Parathyroid adenoma (tissue), 2 donors: ENCODE measurements around the gene HNRNPC.
"Not testable (repeated sequence)": the region's sequence is repeated elsewhere in the genome, so short reads cannot be mapped to it uniquely, and the experiment has no call there.

ENCODE experiments used
- H2AFZ ChIP-seq: fragments of 300-600 bp; sonication (generic); one replicate; pipeline ENCODE4 v1.7.0; 2017; ENCODE audit warnings: antibody characterized with exemption, mild to moderate bottlenecking
- H3K27ac ChIP-seq: fragments of 300-600 bp; sonication (generic); one replicate; pipeline ENCODE4 v1.7.0; 2017
- H3K27me3 ChIP-seq: fragments of 300-600 bp; sonication (generic); one replicate; pipeline ENCODE4 v1.7.0; 2017; ENCODE audit warnings: low read length; ENCODE audit not compliant: control insufficient read depth, insufficient read depth
- H3K36me3 ChIP-seq: fragments of 300-600 bp; sonication (generic); one replicate; pipeline ENCODE4 v1.7.0; 2017; ENCODE audit warnings: low read length; ENCODE audit not compliant: control insufficient read depth, insufficient read depth
- H3K4me1 ChIP-seq: fragments of 300-600 bp; sonication (generic); one replicate; pipeline ENCODE4 v1.7.0; 2017; ENCODE audit warnings: control low read depth
- H3K4me2 ChIP-seq: fragments of 300-600 bp; sonication (generic); one replicate; pipeline ENCODE4 v1.7.0; 2017; ENCODE audit warnings: low read length
- H3K4me3 ChIP-seq: fragments of 300-600 bp; sonication (generic); one replicate; pipeline ENCODE4 v1.7.0; 2017; ENCODE audit warnings: low read depth, low read length
- H3K79me2 ChIP-seq: fragments of 300-600 bp; sonication (generic); one replicate; pipeline ENCODE4 v1.7.0; 2017; ENCODE audit warnings: control low read depth
- H3K9ac ChIP-seq: fragments of 300-600 bp; sonication (generic); one replicate; pipeline ENCODE4 v1.7.0; 2017; ENCODE audit warnings: mild to moderate bottlenecking
- H3K9me3 ChIP-seq: fragments of 300-600 bp; sonication (generic); one replicate; pipeline ENCODE4 v1.7.0; 2017; ENCODE audit warnings: low read length; ENCODE audit not compliant: control insufficient read depth
- CTCF ChIP-seq: fragments of 300-600 bp; sonication (generic); IDR thresholded peaks from one replicate; pipeline ENCODE4 v1.7.0; 2017; ENCODE audit warnings: antibody characterized with exemption, mild to moderate bottlenecking
- donor health status: primary hyperparathyroidism.

Gene HNRNPC

GRCh38 chr14:21169573-21169972 lies 99.7 kb downstream of the HNRNPC start:
- H2AFZ ChIP-seq = no peak overlapping the region
- H3K4me3 ChIP-seq = no peak overlapping the region
- no peak overlapping the region for H3K4me2 ChIP-seq
- no peaks in the 10 kb centered on the region for H3K27me3 ChIP-seq
- H3K36me3 ChIP-seq = no peaks in the 10 kb centered on the region
- TF ChIP-seq CTCF = no peak
- H3K9me3 ChIP-seq = no peaks in the 10 kb centered on the region
- H3K4me1 ChIP-seq = no peaks in the 10 kb centered on the region
- no peaks in the 10 kb centered on the region for H3K79me2 ChIP-seq
- H3K9ac ChIP-seq = no peak overlapping the region
- H3K27ac ChIP-seq = no peak overlapping the region

DNA sequence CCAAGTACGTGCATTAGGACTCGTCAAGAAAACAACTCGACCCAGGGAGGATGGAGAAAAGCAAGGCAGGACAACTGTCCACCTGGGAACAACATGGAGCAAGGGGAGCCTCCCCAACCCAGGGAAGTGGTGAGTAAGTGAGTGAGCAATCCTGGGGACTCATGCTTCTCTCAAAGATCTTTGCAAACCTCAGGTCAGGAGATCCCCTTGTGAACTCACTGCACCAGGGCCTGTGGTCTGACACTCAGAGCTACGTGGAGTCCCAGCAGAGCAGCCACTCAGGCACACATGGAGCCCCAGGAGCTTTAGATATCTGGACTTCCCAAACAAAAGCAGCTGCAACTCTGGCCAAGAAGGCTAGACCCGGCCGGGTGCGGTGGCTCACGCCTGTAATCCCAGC lies 101.2 kb downstream of the HNRNPC start:
- Histone ChIP-seq H3K9ac (no peak overlapping the region), H3K4me3 (no peak overlapping the region), H3K4me1 (no peaks in the 10 kb centered on the region), H3K27me3 (no peaks in the 10 kb centered on the region), H2AFZ (no peak overlapping the region), H3K4me2 (no peak overlapping the region), H3K36me3 (no peaks in the 10 kb centered on the region), H3K27ac (no peak overlapping the region), H3K79me2 (no peaks in the 10 kb centered on the region), H3K9me3 (no peaks in the 10 kb centered on the region)
- TF ChIP-seq CTCF = no peak

DNA sequence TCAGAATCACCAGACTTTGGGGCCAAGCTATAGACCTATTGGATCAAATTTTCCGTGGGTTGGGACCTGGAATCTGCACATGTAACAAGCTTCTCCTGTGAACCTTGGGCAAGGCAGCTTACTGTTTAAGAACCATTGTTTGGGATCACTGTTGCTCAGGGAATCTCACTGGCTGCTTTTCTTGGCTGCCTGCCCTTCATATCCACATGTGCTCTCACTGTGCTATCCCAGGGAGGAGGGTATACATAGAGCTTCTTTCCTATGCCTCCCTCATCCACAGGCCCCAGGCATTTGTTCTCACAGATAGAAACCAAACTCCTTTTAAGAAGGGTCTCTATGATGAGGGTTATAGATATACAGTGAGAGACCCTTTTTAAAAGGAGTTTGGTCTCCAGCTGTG lies 103.6 kb downstream of the HNRNPC start:
- H3K4me2 ChIP-seq, H3K9me3 ChIP-seq, H3K4me3 ChIP-seq, H3K79me2 ChIP-seq, H3K36me3 ChIP-seq, H3K27ac ChIP-seq, H3K4me1 ChIP-seq, H3K27me3 ChIP-seq, H3K9ac ChIP-seq, H2AFZ ChIP-seq: not testable (repeated sequence)

GRCh38 chr14:21165002-21165605 lies 104.1 kb downstream of the HNRNPC start:
- not testable (repeated sequence) for H3K9ac ChIP-seq, H3K9me3 ChIP-seq, H3K27ac ChIP-seq, H3K4me2 ChIP-seq, H2AFZ ChIP-seq, H3K27me3 ChIP-seq, H3K4me3 ChIP-seq, H3K79me2 ChIP-seq, H3K36me3 ChIP-seq, H3K4me1 ChIP-seq

DNA sequence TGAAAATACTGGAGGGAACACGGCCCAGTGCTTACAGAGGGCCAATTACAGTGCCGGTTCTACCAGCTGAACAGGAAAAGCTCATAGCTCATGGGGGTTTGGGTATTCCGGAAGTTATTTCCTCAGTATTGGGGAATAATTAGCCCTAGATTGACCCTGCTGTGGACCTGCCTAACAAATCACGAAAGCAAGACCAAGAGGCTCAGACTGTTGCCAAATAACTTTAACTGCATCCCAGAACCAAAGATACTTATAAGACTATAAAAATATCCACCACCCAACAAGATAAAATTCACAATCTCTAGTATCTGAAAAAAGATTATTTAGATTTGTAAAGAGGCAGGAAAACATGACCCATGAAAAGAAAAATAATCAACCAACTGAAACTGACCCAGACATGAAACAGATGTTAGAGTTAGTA lies 105.4 kb downstream of the HNRNPC start:
- Histone ChIP-seq H3K27me3 (no peaks in the 10 kb centered on the region), H3K36me3 (no peaks in the 10 kb centered on the region), H2AFZ (no peak overlapping the region), H3K4me1 (peaks cover 3% of the 10 kb centered on the region), H3K4me3 (no peak overlapping the region), H3K79me2 (no peaks in the 10 kb centered on the region), H3K9ac (no peak overlapping the region), H3K9me3 (no peaks in the 10 kb centered on the region), H3K4me2 (no peak overlapping the region), H3K27ac (no peak overlapping the region)
- no peak for TF ChIP-seq CTCF

- no peak overlapping the region for H3K4me3 ChIP-seq
- peaks cover 3% of the 10 kb centered on the region for H3K4me1 ChIP-seq
- no peak overlapping the region for H3K9ac ChIP-seq
- no peaks in the 10 kb centered on the region for H3K27me3 ChIP-seq
- no peak overlapping the region for H3K4me2 ChIP-seq
- no peaks in the 10 kb centered on the region for H3K9me3 ChIP-seq
- H2AFZ ChIP-seq = no peak overlapping the region
- TF ChIP-seq CTCF = no peak
- no peaks in the 10 kb centered on the region for H3K79me2 ChIP-seq
- no peaks in the 10 kb centered on the region for H3K36me3 ChIP-seq
- no peak overlapping the region for H3K27ac ChIP-seq
Measured at GRCh38 chr14:21162081-21162480, 107.2 kb downstream of the HNRNPC start.
